ENCODE data around the gene LIN7A.

LIN7A gene

DNA sequence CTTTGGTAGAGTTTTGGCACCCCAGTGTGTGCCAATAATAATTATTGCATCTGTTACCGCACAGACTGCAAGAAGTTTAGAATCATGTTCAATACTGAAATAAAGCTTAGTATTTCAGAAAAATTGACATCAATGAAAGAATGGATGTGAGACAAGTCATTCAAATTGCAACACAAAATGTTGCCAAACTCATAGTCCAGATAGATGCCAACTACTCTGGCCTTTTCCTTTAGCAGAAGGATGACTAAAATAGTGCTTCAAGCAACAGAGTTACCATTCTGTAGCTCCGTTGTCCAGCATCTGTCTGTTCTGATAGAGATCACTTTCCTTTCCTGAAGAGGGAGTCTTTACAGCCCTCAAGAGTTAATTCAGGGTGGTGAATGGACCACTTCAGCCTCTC lies 77.5 kb downstream of the LIN7A start:
- no peak for DNase-seq (ENCODE audit: low spot score)

DNA sequence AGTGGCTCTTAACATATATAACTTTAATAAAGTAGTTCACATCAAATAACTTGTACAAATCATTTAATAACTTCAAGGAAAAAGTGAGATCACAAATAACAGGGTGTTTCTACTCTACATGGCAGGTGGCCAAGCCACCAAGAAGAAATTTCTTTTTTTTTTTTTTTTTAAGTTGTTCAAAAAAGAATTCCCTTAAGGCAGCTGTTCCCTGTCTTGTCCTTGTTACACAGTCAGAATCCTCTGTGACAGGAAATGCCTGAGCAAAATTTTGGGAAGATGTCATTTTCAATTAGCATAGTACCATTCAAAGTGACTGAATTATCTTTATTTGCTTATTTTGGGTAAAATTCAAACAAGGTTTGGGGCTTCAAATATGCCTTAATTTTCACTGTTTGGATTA lies 79.4 kb downstream of the LIN7A start:
- no peak for DNase-seq (ENCODE audit: low spot score)

DNA sequence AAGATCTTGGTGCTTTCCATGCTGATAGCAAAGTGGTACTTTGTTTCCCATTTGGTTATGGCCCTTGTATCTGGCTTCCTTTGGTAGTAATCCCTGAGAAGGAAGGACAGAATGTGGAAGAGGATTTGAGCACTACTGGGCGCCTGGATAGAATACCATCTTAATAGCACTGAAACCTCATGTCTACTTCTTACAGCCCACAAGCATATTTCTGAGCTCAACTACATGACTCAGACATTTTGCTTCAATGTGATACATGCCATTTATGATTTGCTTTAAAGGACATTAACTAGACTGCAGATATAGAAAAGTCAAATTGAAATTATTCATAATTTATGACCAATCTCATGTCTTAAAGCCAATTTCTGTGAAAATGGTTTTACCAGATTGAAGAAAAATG lies 80.4 kb downstream of the LIN7A start:
- no peak for DNase-seq (ENCODE audit: low spot score)

GRCh38 chr12:80849337-80849736 lies 88.4 kb downstream of the LIN7A start:
- DNase-seq (ENCODE audit: low spot score): no peak

GRCh38 chr12:80848858-80849257 lies 88.9 kb downstream of the LIN7A start:
- DNase-seq (ENCODE audit: low spot score): no peak

- DNase-seq (ENCODE audit: low spot score): no peak
Observed at GRCh38 chr12:80847575-80847974, 90.2 kb downstream of the LIN7A start.

GRCh38 chr12:80846952-80847351 lies 90.8 kb downstream of the LIN7A start:
- DNase-seq (ENCODE audit: low spot score): no peak

DNA sequence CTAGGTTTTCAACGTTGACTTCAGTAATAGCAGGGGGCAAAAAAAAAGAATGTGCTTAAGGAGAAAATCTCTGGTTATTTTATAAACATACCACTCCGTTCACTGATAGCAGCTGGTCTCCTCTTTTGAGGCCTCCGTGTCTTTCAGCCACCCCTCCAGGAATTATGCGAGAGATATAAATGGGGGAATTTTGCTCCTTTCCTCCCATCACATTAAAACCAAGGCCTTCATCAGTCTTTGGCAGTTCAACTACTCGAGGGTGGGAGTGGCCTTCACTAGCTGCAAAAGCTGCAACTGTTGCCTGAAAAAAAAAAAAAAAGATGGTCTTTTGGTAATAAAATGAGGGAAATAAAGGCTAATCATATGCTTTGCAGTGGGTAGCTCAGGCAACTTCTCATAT lies 92.1 kb downstream of the LIN7A start:
- no peak for DNase-seq (ENCODE audit: low spot score)

- DNase-seq (ENCODE audit: low spot score): no peak
Observed at GRCh38 chr12:80843969-80844368, 93.8 kb downstream of the LIN7A start.

- no peak for DNase-seq (ENCODE audit: low spot score)
Observed at GRCh38 chr12:80838708-80839107, 99.0 kb downstream of the LIN7A start.

- DNase-seq (ENCODE audit: low spot score): no peak
Observed at GRCh38 chr12:80838024-80838658, 99.6 kb downstream of the LIN7A start.

- DNase-seq (ENCODE audit: low spot score): no peak
Observed at GRCh38 chr12:80837342-80837978, 100.3 kb downstream of the LIN7A start.

DNA sequence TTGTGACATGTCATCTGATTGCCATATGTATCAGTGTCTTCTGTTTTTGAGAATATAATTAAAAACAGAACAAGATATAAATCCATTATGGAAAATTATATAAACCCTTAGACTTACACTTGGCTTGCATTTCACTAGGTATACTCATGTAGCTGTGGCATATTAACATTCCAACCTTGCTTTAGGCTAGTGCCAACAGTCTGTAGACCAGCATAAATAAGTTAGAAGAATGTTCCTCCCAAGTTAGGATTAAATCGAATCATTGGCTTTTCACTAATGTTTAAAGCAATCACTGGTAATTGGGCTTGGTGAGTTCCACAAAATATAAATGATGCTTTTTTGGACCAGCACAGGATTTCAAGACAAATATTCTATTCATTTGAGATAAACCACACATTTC lies 103.0 kb downstream of the LIN7A start:
- DNase-seq (ENCODE audit: low spot score): no peak

GRCh38 chr12:80830533-80831088 lies 107.1 kb downstream of the LIN7A start:
- no peak for DNase-seq (ENCODE audit: low spot score)

DNA sequence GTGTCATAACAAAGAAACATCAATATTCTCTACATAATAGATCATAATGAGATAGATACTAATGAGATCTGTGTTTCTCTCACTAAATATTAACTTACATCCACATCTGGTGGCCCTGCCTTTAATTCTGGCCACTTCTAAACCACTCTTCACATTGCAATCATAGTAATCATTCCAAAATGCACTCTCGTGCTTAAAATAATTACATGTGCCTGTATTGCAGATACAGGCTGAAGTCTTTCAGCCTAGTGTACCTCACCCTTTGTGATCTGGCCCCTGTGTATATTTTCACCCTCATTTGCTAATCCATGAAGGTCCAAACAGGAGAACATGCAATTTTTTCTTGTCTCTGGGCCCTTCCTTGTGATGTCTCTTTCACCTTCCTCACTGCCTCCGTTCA lies 108.0 kb downstream of the LIN7A start:
- no peak for DNase-seq (ENCODE audit: low spot score)

DNA sequence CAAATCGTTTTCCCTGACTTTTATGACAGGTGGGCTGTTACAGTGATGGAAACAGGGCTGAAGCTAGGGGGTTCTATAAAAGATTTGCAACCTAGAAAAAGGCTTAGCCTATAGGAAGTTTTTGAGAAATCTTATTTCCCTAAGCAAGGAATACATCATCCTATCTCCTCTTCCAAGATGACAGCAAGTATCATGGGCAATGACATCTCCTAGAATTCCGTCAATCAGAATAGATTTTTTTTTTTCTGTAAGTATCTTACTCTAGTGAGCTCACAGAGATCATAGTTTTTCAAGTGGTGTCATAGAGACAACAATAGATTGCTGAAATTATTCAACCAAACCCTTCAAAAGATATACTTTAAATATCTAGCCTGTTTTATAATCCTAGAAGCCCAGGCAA lies 112.2 kb downstream of the LIN7A start:
- DNase-seq (ENCODE audit: low spot score): no peak

DNA sequence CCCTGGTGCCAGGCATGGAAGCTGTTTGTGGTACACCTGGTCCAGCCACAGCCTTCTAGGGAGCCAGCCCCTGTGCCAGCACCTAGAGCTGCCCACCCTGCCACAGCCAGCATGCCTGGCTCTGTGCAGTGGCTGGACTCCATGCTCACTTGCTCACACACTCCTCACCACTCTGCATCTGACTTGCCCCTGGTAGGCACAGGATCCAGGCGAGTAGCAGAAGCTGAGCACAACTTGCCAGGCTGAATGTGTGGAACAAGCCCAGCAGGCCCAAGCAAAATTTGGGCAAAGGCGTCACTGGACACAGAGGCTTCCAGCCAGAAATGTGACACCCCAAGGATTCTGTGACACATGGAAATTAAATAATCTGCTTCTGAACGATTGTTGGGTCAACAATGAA lies 114.3 kb downstream of the LIN7A start:
- DNase-seq (ENCODE audit: low spot score): no peak

DNA sequence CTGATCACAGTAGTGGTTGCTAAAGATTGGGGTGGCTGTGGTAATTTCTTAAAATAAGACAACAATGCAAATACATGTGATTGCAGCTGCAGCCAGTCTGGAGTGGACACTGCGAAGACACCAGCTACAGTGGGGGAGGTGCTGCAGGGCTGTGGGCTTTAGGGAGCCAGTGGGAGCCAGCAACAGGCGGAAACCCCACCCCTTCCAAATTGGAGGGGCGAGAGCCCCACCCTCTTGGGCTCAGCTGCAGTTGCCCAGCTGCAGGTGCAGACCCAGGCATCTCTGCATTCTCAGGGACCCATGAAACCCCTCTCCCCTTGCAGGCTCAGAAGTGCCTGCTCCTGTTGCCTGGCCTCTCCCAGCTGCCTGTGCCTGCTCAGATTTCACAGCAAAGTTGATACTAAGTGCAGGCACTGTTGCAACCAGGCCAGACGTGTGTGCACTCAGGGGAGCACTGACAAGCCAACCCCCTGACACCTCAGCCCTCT lies 116.2 kb downstream of the LIN7A start:
- no peak for DNase-seq (ENCODE audit: low spot score)

GRCh38 chr12:80818878-80819277 lies 118.9 kb downstream of the LIN7A start:
- DNase-seq (ENCODE audit: low spot score): no peak

GRCh38 chr12:80815351-80815750 lies 122.4 kb downstream of the LIN7A start:
- DNase-seq (ENCODE audit: low spot score): no peak

DNA sequence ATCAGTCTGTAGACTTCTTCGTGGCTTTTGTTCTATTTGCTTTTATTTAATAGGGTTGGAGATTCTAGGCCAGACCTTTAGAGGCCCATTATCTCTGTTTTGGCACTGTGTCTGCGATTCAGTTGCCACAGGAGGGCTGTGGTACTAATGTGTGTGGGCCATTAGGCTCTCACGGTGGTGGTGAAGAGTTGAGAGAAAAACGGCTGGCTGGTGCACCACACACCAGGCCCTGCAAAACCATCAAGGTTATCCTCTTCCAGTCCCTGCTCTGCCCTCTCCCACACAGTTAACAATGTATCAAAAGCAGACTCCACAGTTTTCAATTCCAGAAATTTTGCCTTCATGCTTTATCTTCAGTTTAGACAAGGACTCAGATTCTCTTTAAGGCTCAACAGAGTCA lies 123.3 kb downstream of the LIN7A start:
- no peak for DNase-seq (ENCODE audit: low spot score)

GRCh38 chr12:80813820-80814219 lies 123.9 kb downstream of the LIN7A start:
- DNase-seq (ENCODE audit: low spot score): no peak

- no peak for DNase-seq (ENCODE audit: low spot score)
Observed at GRCh38 chr12:80811957-80812708, 125.6 kb downstream of the LIN7A start.
